Measurements from ENCODE around the gene RALGPS1. TPM values are rescaled to one million over a fixed set of nuclear protein-coding genes. Genes with fewer than 3 reads are reported as not detected.

The RALGPS1 gene
- polyA plus RNA-seq, 1 donor = 30.6 TPM

GRCh38 chr9:127020036-127020801 is 105.6 kb downstream of the RALGPS1 start:
- DNase-seq = no peak

DNA sequence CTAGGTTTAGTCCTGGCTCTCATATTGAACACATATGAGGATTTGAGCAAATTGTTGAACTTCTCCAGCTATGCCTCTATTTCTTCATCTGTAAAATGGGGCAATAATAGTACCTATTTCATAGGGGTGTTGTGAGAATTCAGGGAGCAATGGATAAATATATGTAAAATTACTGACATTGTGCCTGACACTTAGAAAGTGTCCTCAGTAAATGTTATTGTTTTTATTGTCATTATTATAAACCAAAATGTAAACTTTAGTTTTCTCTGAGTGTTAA is 106.2 kb downstream of the RALGPS1 start:
- DNase-seq = no peak

DNA sequence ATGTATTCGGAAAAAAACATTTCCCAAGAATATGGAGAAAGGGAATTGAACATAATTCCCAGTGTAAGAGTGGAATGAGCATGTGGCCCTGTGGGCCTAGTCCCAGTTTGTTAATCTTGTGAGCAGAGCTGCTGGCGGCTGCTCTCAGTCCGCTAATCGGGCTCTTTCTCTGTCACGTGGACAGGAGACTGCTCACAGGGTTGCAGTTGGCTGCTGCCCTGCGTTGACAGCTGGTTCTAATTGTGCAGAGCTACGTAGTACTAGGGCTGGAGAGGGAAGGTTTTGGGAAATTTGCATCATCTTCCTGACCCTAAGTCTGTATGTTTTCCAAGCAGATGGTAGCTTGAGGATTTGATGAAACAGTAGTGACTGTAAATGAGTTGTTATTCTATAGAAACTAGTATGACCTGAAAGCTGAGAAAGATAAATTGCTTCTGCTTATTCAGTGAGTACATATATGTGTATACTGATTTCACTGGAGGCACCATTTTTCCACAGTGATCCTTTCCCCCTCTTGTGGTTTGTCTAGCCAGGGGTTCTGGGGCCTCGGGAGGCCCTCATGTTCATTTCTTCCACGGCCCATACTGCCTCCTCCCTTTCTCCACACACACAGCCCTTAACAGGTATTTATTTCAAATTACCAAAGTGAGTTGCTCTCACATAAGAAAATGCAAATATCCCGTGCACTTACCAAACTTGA is 107.2 kb downstream of the RALGPS1 start:
- DNase-seq = peak; percentile 70

DNA sequence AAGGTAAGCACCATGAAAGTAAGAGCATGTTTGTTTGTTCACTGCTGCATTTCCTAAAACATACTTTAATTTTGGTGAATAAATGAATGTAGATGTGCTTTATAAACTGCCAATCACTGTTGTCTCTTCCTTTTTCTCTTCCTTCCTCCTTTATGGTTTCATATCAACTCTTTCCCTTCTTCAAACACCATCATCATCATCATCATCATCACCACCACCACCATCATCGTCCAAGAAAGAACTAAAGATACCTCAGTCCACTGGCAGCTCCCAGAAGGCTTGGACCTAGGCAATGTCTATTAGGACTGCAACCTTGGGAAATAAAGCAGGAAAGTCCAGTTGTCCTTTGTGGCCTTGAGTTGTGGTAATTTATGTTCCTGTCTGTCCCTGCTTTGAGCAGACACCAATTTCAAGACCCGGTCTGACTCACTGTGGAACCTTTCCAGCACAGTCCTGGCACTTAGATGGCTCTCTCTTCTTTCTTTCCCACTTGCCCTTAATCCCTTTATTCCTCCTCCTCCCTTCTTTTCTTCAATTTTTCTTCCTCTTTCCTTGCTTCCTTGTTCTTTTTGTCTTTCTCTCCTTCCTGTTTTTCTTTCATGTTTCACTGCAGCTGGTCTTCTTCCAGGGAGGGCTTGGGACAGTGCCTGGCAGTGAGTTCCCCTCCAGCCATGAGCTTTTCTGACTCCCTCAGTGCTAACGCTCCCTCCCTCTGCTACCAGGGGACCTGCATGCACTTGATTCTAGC is 108.5 kb downstream of the RALGPS1 start:
- no peak for DNase-seq

GRCh38 chr9:127025042-127025441 is 110.5 kb downstream of the RALGPS1 start:
- DNase-seq = no peak

DNA sequence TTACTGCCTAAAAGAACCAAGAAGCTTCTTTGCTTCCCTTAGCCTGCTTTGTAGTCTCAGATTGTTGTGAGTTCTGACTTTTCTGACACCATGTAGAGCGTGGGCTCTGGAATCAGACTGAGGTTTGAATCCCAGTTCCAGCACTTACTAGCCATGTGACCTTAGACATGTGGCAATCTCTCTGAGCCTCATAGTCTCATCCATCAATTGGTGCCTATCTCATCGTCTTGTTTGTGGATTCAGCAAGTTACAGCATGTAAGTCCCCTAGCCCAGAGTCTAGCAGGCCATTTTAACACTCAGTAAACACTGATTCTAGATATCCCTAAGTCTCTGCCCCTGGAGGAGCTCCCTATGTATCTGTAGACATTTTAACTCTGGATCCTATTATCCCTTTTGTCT is 113.1 kb downstream of the RALGPS1 start:
- DNase-seq = peak; percentile 22

DNA sequence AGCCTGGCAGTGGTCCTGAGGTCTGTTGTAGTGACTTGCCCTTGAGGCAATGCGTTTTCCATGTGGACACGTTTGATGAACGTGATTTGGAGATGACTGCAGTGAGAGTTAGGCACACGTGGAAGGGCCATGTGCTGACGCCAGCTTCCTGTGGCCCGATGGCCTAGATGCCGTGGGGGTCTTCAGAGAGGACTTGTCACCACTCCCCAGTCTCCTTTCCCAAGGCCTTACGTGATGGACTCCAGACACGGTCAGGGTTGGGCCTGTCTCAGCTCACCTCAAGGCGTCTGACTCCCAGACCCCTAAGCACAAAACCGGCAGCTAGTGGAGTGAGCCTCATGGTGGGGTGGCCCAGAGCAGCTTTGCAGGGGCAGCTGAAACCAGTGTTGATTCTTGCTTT is 115.0 kb downstream of the RALGPS1 start:
- DNase-seq = no peak

DNA sequence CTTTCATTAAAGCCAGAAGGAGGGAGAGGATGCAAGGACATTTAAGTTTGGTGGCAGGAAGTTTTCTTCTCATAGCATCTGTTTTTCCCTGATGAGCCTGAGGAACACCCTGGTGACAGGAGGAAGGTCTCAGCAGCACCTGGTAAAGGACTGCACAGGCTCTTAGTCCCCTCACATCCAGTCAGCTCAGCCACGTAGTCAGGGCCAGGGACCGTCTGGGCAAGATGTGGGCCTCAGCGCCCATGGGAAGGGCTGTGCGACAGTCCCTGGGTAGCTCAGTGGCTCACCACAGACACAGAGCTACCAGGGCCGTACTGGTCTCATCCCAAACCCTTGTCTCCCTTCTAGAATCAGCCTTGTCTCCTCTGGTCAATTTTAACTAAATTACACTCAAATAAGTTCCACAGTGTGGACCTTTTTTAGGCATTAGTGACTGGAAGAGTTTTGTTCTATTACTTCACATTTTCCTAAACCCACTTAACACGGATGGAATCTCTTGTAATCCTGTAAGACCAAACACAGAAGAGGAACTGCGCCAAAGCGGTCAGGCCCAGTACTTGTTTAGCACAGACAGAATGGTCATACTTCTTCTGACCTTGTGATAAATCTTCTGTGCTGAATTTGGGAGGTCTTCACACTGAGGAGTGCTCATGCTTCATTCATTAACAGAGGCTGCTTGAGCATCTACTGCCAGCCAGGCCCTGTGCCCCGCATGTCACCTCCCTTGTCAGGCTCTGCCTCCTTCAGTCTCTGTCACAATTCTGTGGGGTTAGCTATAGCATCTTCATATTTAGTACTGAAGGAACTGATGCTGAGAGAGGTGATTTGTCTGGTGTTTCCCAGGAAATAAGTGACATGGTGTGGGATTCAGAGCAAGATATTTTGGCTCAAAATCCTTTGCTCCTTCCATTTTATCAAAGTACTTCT is 116.5 kb downstream of the RALGPS1 start:
- DNase-seq = no peak

- DNase-seq = no peak
These were observed 117.7 kb downstream of the RALGPS1 start for GRCh38 chr9:127032256-127032655.

- no peak for DNase-seq
These were observed 118.5 kb downstream of the RALGPS1 start for GRCh38 chr9:127033061-127033460.

GRCh38 chr9:127033789-127034188 is 119.2 kb downstream of the RALGPS1 start:
- no peak for DNase-seq

- DNase-seq = no peak
These were observed 120.1 kb downstream of the RALGPS1 start for GRCh38 chr9:127034691-127035090.

DNA sequence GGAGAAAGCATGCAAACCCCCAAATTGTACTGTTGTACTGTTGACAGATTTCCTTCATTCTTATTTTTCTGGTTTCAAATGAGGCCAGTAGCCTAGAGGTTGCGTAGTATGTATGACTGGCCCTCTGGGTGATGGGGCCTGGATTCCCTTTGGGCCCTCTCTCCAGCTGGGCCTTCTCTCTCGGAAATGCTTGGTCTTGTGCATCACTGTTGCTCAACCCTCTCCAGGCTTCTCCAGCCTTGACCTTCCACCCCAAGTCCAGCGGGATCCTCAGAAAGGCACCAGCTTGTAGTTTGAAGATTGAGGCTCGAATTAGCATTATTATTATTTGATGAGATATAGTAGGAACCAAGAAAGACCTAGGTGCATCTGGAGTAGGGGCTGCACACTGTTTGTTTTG is 120.8 kb downstream of the RALGPS1 start:
- no peak for DNase-seq

DNA sequence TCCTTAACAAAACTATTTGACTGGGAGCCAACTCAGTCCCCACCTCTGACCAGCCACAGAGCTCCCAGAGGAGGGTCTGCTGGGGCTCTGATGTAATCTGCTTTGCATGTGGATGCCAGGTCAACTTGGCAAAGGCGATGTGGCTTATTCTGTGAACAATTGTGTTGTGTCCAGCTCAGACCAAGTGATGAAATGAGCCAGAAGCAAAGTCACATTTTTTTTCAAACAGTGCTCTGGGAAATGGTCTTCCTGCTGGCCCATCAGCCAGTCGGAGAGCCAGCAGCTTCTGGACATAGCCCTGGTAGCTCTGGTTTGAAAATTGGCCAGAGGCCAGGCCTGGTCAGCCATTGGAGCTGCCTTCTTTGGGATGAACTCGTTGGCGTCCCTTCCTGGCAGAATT is 121.4 kb downstream of the RALGPS1 start:
- DNase-seq = no peak

DNA sequence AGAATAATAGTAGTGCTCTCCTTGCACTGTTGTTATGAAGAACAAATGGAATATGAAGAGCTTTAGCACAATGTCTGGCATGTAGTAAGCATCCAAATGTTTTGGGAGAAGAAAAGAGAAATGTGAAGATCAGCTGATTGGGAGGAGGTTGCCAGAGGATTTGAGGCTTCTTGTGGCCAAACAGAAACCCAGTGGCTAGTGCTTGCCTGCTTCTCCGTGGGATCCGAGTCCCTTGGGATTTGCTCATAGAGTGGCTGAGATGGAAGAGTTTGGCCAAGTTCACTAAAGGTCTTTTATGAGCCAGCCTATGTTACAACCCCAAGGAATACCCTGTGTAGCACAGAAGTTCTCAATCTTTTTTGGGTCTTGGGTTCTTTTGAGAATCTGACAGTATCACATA is 121.9 kb downstream of the RALGPS1 start:
- DNase-seq = no peak

GRCh38 chr9:127038531-127038930 is 123.9 kb downstream of the RALGPS1 start:
- DNase-seq = no peak

DNA sequence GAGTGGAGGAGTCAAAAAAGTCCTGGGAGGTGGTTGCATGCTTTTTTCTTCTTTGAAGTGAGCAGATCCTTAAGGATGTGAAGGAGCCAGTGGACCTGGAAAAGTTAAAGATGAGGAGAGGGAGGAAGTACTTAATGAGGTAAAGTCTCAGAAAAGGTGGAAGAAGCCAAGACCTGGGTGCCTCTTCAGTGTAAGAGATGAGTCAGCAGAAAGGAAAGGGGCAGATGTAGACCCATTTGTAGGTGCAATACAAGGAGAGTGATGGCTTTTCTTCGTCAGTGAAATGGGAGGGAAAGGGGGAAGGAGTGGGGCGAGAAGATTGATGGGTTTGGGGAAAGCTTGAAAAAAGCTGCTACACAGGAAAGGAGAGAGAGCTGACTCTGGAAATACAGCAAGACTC is 124.9 kb downstream of the RALGPS1 start:
- DNase-seq = no peak

- no peak for DNase-seq
These were observed 130.6 kb downstream of the RALGPS1 start for GRCh38 chr9:127045148-127045547.

DNA sequence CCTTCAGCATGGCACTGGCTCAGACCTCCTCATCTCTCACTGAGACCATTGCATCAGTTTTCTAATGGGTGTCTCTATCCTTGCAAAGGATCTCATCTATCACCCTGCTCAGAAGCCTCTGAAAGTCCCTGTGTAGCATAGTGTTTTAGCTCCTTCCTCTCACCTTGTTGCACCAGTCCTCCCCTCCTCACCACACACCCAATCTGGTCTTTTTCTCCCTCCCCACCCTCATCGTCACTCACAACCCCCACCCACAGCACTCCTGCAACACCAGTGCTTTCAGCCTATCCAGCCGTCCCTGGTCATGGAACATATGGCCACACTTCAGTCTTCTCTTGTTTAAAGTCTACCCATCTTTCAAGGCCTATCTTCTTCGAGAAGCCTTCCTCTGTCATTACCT is 133.4 kb downstream of the RALGPS1 start:
- DNase-seq = no peak

- no peak for DNase-seq
These were observed 134.5 kb downstream of the RALGPS1 start for GRCh38 chr9:127049044-127049443.

DNA sequence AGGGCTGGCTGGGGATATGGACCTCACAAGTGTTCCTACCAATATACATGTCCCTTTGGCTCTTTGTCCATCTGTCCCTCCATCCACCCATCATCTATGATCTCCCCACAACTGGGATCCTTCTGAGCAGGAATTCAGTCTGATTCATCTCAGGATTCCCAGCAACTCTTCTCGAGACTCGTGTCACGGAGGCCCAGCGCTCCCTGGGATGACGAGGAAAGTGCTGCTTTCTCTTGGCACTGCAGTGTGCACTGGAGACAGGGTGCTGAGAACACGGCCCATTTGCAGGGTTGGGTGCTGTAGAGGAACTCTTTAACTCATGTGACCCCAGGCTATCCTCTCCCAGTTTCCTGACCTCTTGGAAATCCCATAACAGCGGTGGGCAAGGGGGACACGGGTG is 135.0 kb downstream of the RALGPS1 start:
- DNase-seq = no peak

- DNase-seq = no peak
These were observed 135.6 kb downstream of the RALGPS1 start for GRCh38 chr9:127050152-127050551.

Measured in left kidney (tissue), 2 donors.